IgD-negative memory B cell (primary cell): Measurements from ENCODE around the gene RBM27. TPM values are rescaled to one million over a fixed set of nuclear protein-coding genes. Genes with fewer than 3 reads are reported as not detected.
"Not testable (repeated sequence)": the region's sequence is repeated elsewhere in the genome, so short reads cannot be mapped to it uniquely, and the experiment has no call there.

Source experiments
- H3K27ac Mint-ChIP-seq, 3 donors: one replicate each; pipeline ENCODE4 v1.8.0; 2020 to 2022; ENCODE audit warnings: mild to moderate bottlenecking in 3 of 3, mixed read lengths in 3 of 3, moderate library complexity in 1 of 3
- H3K27me3 Mint-ChIP-seq: one replicate; pipeline ENCODE4 v1.8.0; 2021; ENCODE audit warnings: mixed read lengths
- H3K36me3 Mint-ChIP-seq: one replicate; pipeline ENCODE4 v1.8.0; 2020; ENCODE audit warnings: mild to moderate bottlenecking, mixed read lengths
- H3K4me1 Mint-ChIP-seq, 3 donors: one replicate each; pipeline ENCODE4 v1.8.0; 2020 to 2022; ENCODE audit warnings: mixed read lengths in 3 of 3, mild to moderate bottlenecking in 1 of 3
- H3K4me3 Mint-ChIP-seq, 4 donors: one replicate each; pipeline ENCODE4 v1.8.0; 2020 to 2022; ENCODE audit warnings: mild to moderate bottlenecking in 4 of 4, mixed read lengths in 4 of 4, moderate library complexity in 3 of 4
- H3K9me3 Mint-ChIP-seq, 3 donors: one replicate each; pipeline ENCODE4 v1.8.0; 2020 to 2021; ENCODE audit warnings: mixed read lengths in 3 of 3, mild to moderate bottlenecking in 1 of 3
- polyA plus RNA-seq: library from polyadenylated mRNA; unstranded; fragments of 300-500 nt; fragmentation: Illumina TruSeq; gene quantifications from one replicate; pipeline ENCODE4 v1.2.3, GENCODE V29; 2021

RBM27 gene
- polyA plus RNA-seq, 1 donor from 2014 or later: 4.8 TPM

GRCh38 chr5:146194997-146195396 lies 8.4 kb upstream of the RBM27 start:
- not testable (repeated sequence) for H3K4me1 Mint-ChIP-seq, H3K4me3 Mint-ChIP-seq, H3K36me3 Mint-ChIP-seq, H3K9me3 Mint-ChIP-seq, H3K27ac Mint-ChIP-seq
- peaks cover 15% of the 10 kb centered on the region for H3K27me3 Mint-ChIP-seq

- Mint-ChIP-seq H3K27ac (no peak overlapping the region), H3K4me3 (peak overlapping the region in 1 of 4 donors; percentile 15), H3K27me3 (peaks cover 10% of the 10 kb centered on the region), H3K4me1 (peaks cover 0 to 2% (median 0%) of the 10 kb centered on the region in 3 donors), H3K36me3 (no peaks in the 10 kb centered on the region), H3K9me3 (no peaks in the 10 kb centered on the region)
Observed at GRCh38 chr5:146196459-146197048, 6.9 kb upstream of the RBM27 start.

- peak overlapping the region in 1 of 4 donors; percentile 55 for H3K4me3 Mint-ChIP-seq
- H3K36me3 Mint-ChIP-seq: no peaks in the 10 kb centered on the region
- peaks cover 5% of the 10 kb centered on the region for H3K27me3 Mint-ChIP-seq
- peaks cover 0 to 8% (median 5%) of the 10 kb centered on the region in 3 donors for H3K4me1 Mint-ChIP-seq
- no peaks in the 10 kb centered on the region for H3K9me3 Mint-ChIP-seq
- no peak overlapping the region for H3K27ac Mint-ChIP-seq
Observed at GRCh38 chr5:146199176-146199815, 4.1 kb upstream of the RBM27 start.

GRCh38 chr5:146201795-146202194 lies 1.6 kb upstream of the RBM27 start:
- not testable (repeated sequence) for H3K27me3 Mint-ChIP-seq, H3K27ac Mint-ChIP-seq, H3K4me3 Mint-ChIP-seq, H3K36me3 Mint-ChIP-seq, H3K9me3 Mint-ChIP-seq
- H3K4me1 Mint-ChIP-seq: peaks cover 0 to 12% (median 9%) of the 10 kb centered on the region in 3 donors

- no peak overlapping the region for H3K27ac Mint-ChIP-seq
- no peaks in the 10 kb centered on the region for H3K27me3 Mint-ChIP-seq
- no peaks in the 10 kb centered on the region for H3K36me3 Mint-ChIP-seq
- no peaks in the 10 kb centered on the region for H3K9me3 Mint-ChIP-seq
- peaks cover 6 to 23% (median 19%) of the 10 kb centered on the region in 3 donors for H3K4me1 Mint-ChIP-seq
- H3K4me3 Mint-ChIP-seq: no peak overlapping the region
Observed at GRCh38 chr5:146203872-146204192, 427 bp downstream of the RBM27 start.

GRCh38 chr5:146205499-146206202 lies 2.2 kb downstream of the RBM27 start:
- H3K36me3 Mint-ChIP-seq: peaks cover 5% of the 10 kb centered on the region
- H3K9me3 Mint-ChIP-seq: no peaks in the 10 kb centered on the region
- H3K4me3 Mint-ChIP-seq: peak overlapping the region in 2 of 4 donors; percentile 29 to 90
- peak overlapping the region in 1 of 3 donors; percentile 59 for H3K27ac Mint-ChIP-seq
- peaks cover 12 to 35% (median 32%) of the 10 kb centered on the region in 3 donors for H3K4me1 Mint-ChIP-seq
- no peaks in the 10 kb centered on the region for H3K27me3 Mint-ChIP-seq

- peaks cover 12 to 35% (median 34%) of the 10 kb centered on the region in 3 donors for H3K4me1 Mint-ChIP-seq
Observed at GRCh38 chr5:146206257-146206656, 2.9 kb downstream of the RBM27 start.

GRCh38 chr5:146208916-146209522 lies 5.6 kb downstream of the RBM27 start:
- H3K4me1 Mint-ChIP-seq: peaks cover 13 to 35% (median 31%) of the 10 kb centered on the region in 3 donors
- peak overlapping the region in 1 of 4 donors; percentile 6 for H3K4me3 Mint-ChIP-seq
- no peak overlapping the region for H3K27ac Mint-ChIP-seq
- H3K27me3 Mint-ChIP-seq: no peaks in the 10 kb centered on the region
- peaks cover 7% of the 10 kb centered on the region for H3K36me3 Mint-ChIP-seq
- H3K9me3 Mint-ChIP-seq: no peaks in the 10 kb centered on the region

More at GRCh38 chr5:146206257-146206656, 2.9 kb downstream of the RBM27 start:
- H3K36me3 Mint-ChIP-seq: peaks cover 5% of the 10 kb centered on the region
- peak overlapping the region in 2 of 4 donors; percentile 29 to 90 for H3K4me3 Mint-ChIP-seq
- H3K9me3 Mint-ChIP-seq: no peaks in the 10 kb centered on the region
- H3K27me3 Mint-ChIP-seq: no peaks in the 10 kb centered on the region
- H3K27ac Mint-ChIP-seq: peak overlapping the region in 1 of 3 donors; percentile 59

- no peaks in the 10 kb centered on the region for H3K9me3 Mint-ChIP-seq
- H3K27me3 Mint-ChIP-seq: no peaks in the 10 kb centered on the region
- H3K27ac Mint-ChIP-seq: peak overlapping the region in 1 of 3 donors; percentile 35
- peaks cover 20 to 42% (median 36%) of the 10 kb centered on the region in 3 donors for H3K4me1 Mint-ChIP-seq
- peak overlapping the region in 1 of 4 donors; percentile 28 for H3K4me3 Mint-ChIP-seq
- H3K36me3 Mint-ChIP-seq: peaks cover 7% of the 10 kb centered on the region
Observed at GRCh38 chr5:146209714-146210113, 6.3 kb downstream of the RBM27 start.

- not testable (repeated sequence) for H3K9me3 Mint-ChIP-seq, H3K36me3 Mint-ChIP-seq, H3K4me3 Mint-ChIP-seq, H3K27me3 Mint-ChIP-seq
- H3K4me1 Mint-ChIP-seq: peaks cover 30 to 49% (median 42%) of the 10 kb centered on the region in 3 donors
- H3K27ac Mint-ChIP-seq: peak overlapping the region in 1 of 3 donors; percentile 33
Observed at GRCh38 chr5:146210810-146211209, 7.4 kb downstream of the RBM27 start.

- Mint-ChIP-seq H3K27me3 (no peaks in the 10 kb centered on the region), H3K4me1 (peaks cover 36 to 48% (median 41%) of the 10 kb centered on the region in 3 donors), H3K4me3 (no peak overlapping the region), H3K27ac (peak overlapping the region in 1 of 3 donors; percentile 31), H3K9me3 (no peaks in the 10 kb centered on the region), H3K36me3 (peaks cover 7% of the 10 kb centered on the region)
Observed at GRCh38 chr5:146213210-146213826, 9.9 kb downstream of the RBM27 start.

- H3K9me3 Mint-ChIP-seq, H3K27me3 Mint-ChIP-seq, H3K36me3 Mint-ChIP-seq: not testable (repeated sequence)
- Mint-ChIP-seq H3K4me1 (peaks cover 27 to 38% (median 32%) of the 10 kb centered on the region in 3 donors), H3K27ac (peak overlapping the region in 2 of 3 donors; percentile 24 to 35), H3K4me3 (peak overlapping the region in 1 of 4 donors; percentile 2)
Observed at GRCh38 chr5:146214881-146215280, 11.5 kb downstream of the RBM27 start.

GRCh38 chr5:146218168-146218567 lies 14.8 kb downstream of the RBM27 start:
- H3K4me1 Mint-ChIP-seq: peaks cover 25 to 31% (median 29%) of the 10 kb centered on the region in 3 donors

GRCh38 chr5:146219243-146219642 lies 15.8 kb downstream of the RBM27 start:
- Mint-ChIP-seq H3K36me3 (peaks cover 4% of the 10 kb centered on the region), H3K27ac (no peak overlapping the region), H3K4me3 (no peak overlapping the region), H3K4me1 (peaks cover 22 to 29% (median 23%) of the 10 kb centered on the region in 3 donors), H3K27me3 (no peaks in the 10 kb centered on the region), H3K9me3 (no peaks in the 10 kb centered on the region)

More at GRCh38 chr5:146218168-146218567, 14.8 kb downstream of the RBM27 start:
- Mint-ChIP-seq H3K9me3 (no peaks in the 10 kb centered on the region), H3K4me3 (no peak overlapping the region), H3K27me3 (no peaks in the 10 kb centered on the region), H3K36me3 (peaks cover 5% of the 10 kb centered on the region), H3K27ac (no peak overlapping the region)

GRCh38 chr5:146221234-146221633 lies 17.8 kb downstream of the RBM27 start:
- Mint-ChIP-seq H3K4me3 (no peak overlapping the region), H3K27me3 (no peaks in the 10 kb centered on the region), H3K4me1 (peaks cover 9 to 15% (median 15%) of the 10 kb centered on the region in 3 donors), H3K36me3 (peaks cover 4% of the 10 kb centered on the region), H3K9me3 (no peaks in the 10 kb centered on the region), H3K27ac (no peak overlapping the region)
